Ovary (tissue), 9 donors: ENCODE results near the gene TPRG1L. TPM values are rescaled to one million over a fixed set of nuclear protein-coding genes. Genes with fewer than 3 reads are reported as not detected.
A peak's percentile ranks its signal among the peaks of the same experiment; 100 is the strongest.

Experiments used
- DNase-seq, 5 donors: peaks; one replicate each; pipeline ENCODE4 v3.0.0-alpha.2; 2019 to 2020
- H3K27ac ChIP-seq, 2 donors: fragments of 200-600 bp; one replicate each; pipeline versions ENCODE4 v1.5.1 to v1.8.0; 2019 to 2022
- H3K27me3 ChIP-seq: fragments of 200-600 bp; one replicate; pipeline ENCODE4 v1.8.0; 2022
- H3K36me3 ChIP-seq: fragments of 200-600 bp; sonication (generic); one replicate; pipeline ENCODE4 v1.5.1; 2019
- H3K4me1 ChIP-seq: one replicate; pipeline ENCODE4 v1.8.1; 2013; ENCODE audit warnings: mild to moderate bottlenecking, moderate library complexity; ENCODE audit not compliant: insufficient read depth
- H3K4me3 ChIP-seq: fragments of 200-600 bp; sonication (generic); one replicate; pipeline ENCODE4 v1.5.1; 2017
- H3K9me3 ChIP-seq, 2 donors: fragments of 200-600 bp in 1 of 2; sonication (generic) in 1 of 2; one replicate each; pipeline versions ENCODE4 v1.5.1 to v1.8.1; 2013 to 2019; ENCODE audit warnings: mild to moderate bottlenecking in 1 of 2, moderate library complexity in 1 of 2
- CTCF ChIP-seq, 3 donors: fragments of 450-650 bp in 2 of 3; fragments of 200-600 bp in 1 of 3; IDR thresholded peaks; one replicate each; pipeline versions ENCODE4 v1.5.1 to v1.8.0; 2016 to 2022; ENCODE audit warnings: antibody characterized with exemption in 3 of 3, mild to moderate bottlenecking in 1 of 3
- EP300 ChIP-seq: sonication (generic); formaldehyde crosslinking; IDR thresholded peaks from one replicate; pipeline ENCODE4 v1.6.1; 2017; ENCODE audit warnings: antibody characterized with exemption
- POLR2A ChIP-seq: fragments of 450-650 bp; IDR thresholded peaks from one replicate; pipeline ENCODE4 v1.6.1; 2017; ENCODE audit warnings: antibody characterized with exemption, mild to moderate bottlenecking, moderate library complexity
- WGBS, 3 donors: extraction: QIAGEN DNeasy Blood & Tissue Kit in 1 of 3; methylation state at CpG; one replicate each; pipeline versions ENCODE4 v1.1.5 to v1.1.7; 2013 to 2017; 5-methylcytosine and 5-hydroxymethylcytosine counted together
- intact Hi-C, 4 donors: fragments of 100-400 bp; cut with DNase I; formaldehyde crosslinking; loops; one replicate each; pipeline versions ENCODE4 v1.11.0 to v1.15.1; 2022 to 2023
- polyA plus RNA-seq, 2 donors: library from polyadenylated mRNA; stranded (reverse); fragments of 200-250 nt in 1 of 2; fragments of 350-450 nt in 1 of 2; fragmentation: Illumina TruSeq in 1 of 2; extraction: RNeasy Lipid Tissue Mini Kit (QIAGEN cat#74804) in 1 of 2; gene quantifications; one replicate each; pipeline ENCODE4 v1.2.3, GENCODE V29; 2013 to 2014
- total RNA-seq, 7 donors: library from RNA; depleted of rRNA in 2 of 7; stranded (reverse); fragments of >200 nt in 2 of 7; fragmentation: NEBNext Ultra II Directional in 3 of 7; extraction: Animal tissue kit (Norgen Biotek cat#: 25700) in 3 of 7; gene quantifications; one replicate each; pipeline versions ENCODE4 v1.1.0 to v1.2.4, GENCODE V29; 2016 to 2023
- donor health status: DM: no; HTN: no; CAD: no; lungs with moderate emphysema.
- donor health status: DM: no; HTN: no; CAD: no.
- donor health status: Bipolar disorder and iron deficiency.
- donor health status: DM: yes; HTN: yes; CAD: no.
- donor health status: DM: no; HTN: no; CAD: no.
- donor health status: DM: yes; HTN: yes; CAD: no.

The TPRG1L gene
- total and polyA plus RNA-seq, 9 donors, result 25.3 to 71.5 (median 44.2) TPM

GRCh38 chr1:3649342-3650247 is 24.8 kb downstream of the TPRG1L start, which contains the start of gene WRAP73:
WRAP73 (minus strand) TSS chr1:3650103; CDS start chr1:3649999, 104 bp downstream.
- Histone ChIP-seq H3K4me1 (peaks cover 8% of the 10 kb centered on the region), H3K27me3 (peaks cover 12% of the 10 kb centered on the region), H3K9me3 (no peaks in the 10 kb centered on the region), H3K4me3 (peak within 1 kb of the TSS; percentile 96), H3K27ac (no peak within 1 kb of the TSS), H3K36me3 (no peaks in the 10 kb centered on the region)
- DNase-seq, result peak; percentile 81 to 91 (median 86)
- WGBS, 3 donors, result 2 to 3% (median 3%) methylated on average over 54 to 60 of the region's 60 CpGs
- TF ChIP-seq CTCF (IDR thresholded peaks at IDR 0.05), result no peak
- no peak for TF ChIP-seq EP300
- TF ChIP-seq POLR2A, result no peak
- intact Hi-C loops, result no loop called here

- H3K9me3 ChIP-seq, result no peaks in the 10 kb centered on the region
- 11 to 13% (median 11%) methylated on average over 40 to 50 of the region's 50 CpGs for WGBS, 3 donors
- H3K4me3 ChIP-seq, result peak overlapping the region; percentile 96
- no peak for TF ChIP-seq EP300
- TF ChIP-seq CTCF (IDR thresholded peaks at IDR 0.05), result no peak
- no peak for TF ChIP-seq POLR2A
- peak in 1 of 5 donors; percentile 42 for DNase-seq
- H3K27ac ChIP-seq, result no peak overlapping the region
- intact Hi-C loops, result no loop called here
- peaks cover 12% of the 10 kb centered on the region for H3K27me3 ChIP-seq
- peaks cover 8% of the 10 kb centered on the region for H3K4me1 ChIP-seq
- no peaks in the 10 kb centered on the region for H3K36me3 ChIP-seq
Observed at GRCh38 chr1:3650248-3651025, 25.6 kb downstream of the TPRG1L start.

- 4 to 6% (median 4%) methylated on average over 65 to 83 of the region's 83 CpGs for WGBS, 3 donors
- Histone ChIP-seq H3K4me1 (peaks cover 8% of the 10 kb centered on the region), H3K36me3 (no peaks in the 10 kb centered on the region), H3K27me3 (peaks cover 12% of the 10 kb centered on the region), H3K27ac (no peak overlapping the region), H3K4me3 (peak overlapping the region; percentile 31), H3K9me3 (no peaks in the 10 kb centered on the region)
- intact Hi-C loops, result no loop called here
- DNase-seq, result peak in 1 of 5 donors; percentile 41
- no peak for TF ChIP-seq CTCF (IDR thresholded peaks at IDR 0.05)
- TF ChIP-seq POLR2A, result no peak
- TF ChIP-seq EP300, result no peak
Observed at GRCh38 chr1:3651026-3651929, 26.5 kb downstream of the TPRG1L start.
